GM12878 (cell line): ENCODE results near the gene RNPS1. TPM values are rescaled to one million over a fixed set of nuclear protein-coding genes. Genes with fewer than 3 reads are reported as not detected.

Experiments used
- ATAC-seq: fragments of 200-7000 bp; cut with Tn5 transposase; 3 replicates; pipeline ENCODE4 v1.9.1; 2020; ENCODE audit warnings: mild to moderate bottlenecking, moderate library complexity
- BruUV-seq: library from RNA; stranded (reverse); fragments of 400-500 nt; replicated peaks from 2 replicates; lab custom pipeline; 2021; lab: Mats Ljungman, UMichigan
- CTCF ChIA-PET: fragments of 300-600 bp; sonication (Branson Sonifier 250); formaldehyde crosslinking; extraction: SDS; loops from one replicate; lab custom pipeline; 2021; ENCODE audit warnings: inconsistent platforms; lab: Yijun Ruan, JAX
- POLR2A ChIA-PET: fragments of 350-600 bp; formaldehyde crosslinking; extraction: SDS; loops from one replicate; lab custom pipeline; 2021; ENCODE audit warnings: inconsistent platforms; lab: Charles Lee
- RAD21 ChIA-PET: fragments of 300-600 bp; sonication (Branson Sonifier 250); formaldehyde crosslinking; loops from one replicate; lab custom pipeline; 2023; ENCODE audit warnings: antibody characterized with exemption; ENCODE audit not compliant: unreplicated experiment; lab: Charles Lee
- SMC1A ChIA-PET: fragments of 300-600 bp; sonication (Branson Sonifier 250); formaldehyde crosslinking; loops from one replicate; lab custom pipeline; 2023; ENCODE audit not compliant: unreplicated experiment, uncharacterized antibody; lab: Charles Lee
- DNase-seq: peaks from one replicate; pipeline ENCODE4 v3.0.0-alpha.2; 2011; ENCODE audit warnings: low read depth, low spot score
- FAIRE-seq: peaks from 3 replicates; lab custom pipeline; 2011; peaks lifted over from hg19 to GRCh38; lab: Jason Lieb, UNC
- H2AFZ ChIP-seq: 2 replicates; pipeline ENCODE4 v1.6.0; 2011; ENCODE audit warnings: low read depth, low read length, control low read depth; ENCODE audit not compliant: control insufficient read depth
- H3K27ac ChIP-seq: 2 replicates; pipeline ENCODE4 v1.5.1; 2011; ENCODE audit warnings: control low read depth; ENCODE audit not compliant: control insufficient read depth, insufficient read depth
- H3K27me3 ChIP-seq, 2 experiments: replicated peaks in 1 of 2; 2 replicates each; pipeline versions ENCODE4 v1.6.0 to v1.6.1; 2011; ENCODE audit warnings: low read length in 1 of 2; ENCODE audit not compliant: control insufficient read depth in 2 of 2, insufficient read depth in 2 of 2
- H3K36me3 ChIP-seq, 2 experiments: 2 replicates each; pipeline ENCODE4 v1.5.1; 2011; ENCODE audit warnings: low read length in 1 of 2; ENCODE audit not compliant: control insufficient read depth in 2 of 2, insufficient read depth in 2 of 2
- H3K4me1 ChIP-seq: 2 replicates; pipeline ENCODE4 v1.6.1; 2011; ENCODE audit warnings: mild to moderate bottlenecking, low read length, moderate library complexity, mixed read lengths; ENCODE audit not compliant: control insufficient read depth, insufficient read depth
- H3K4me2 ChIP-seq: 2 replicates; pipeline ENCODE4 v1.6.0; 2011; ENCODE audit warnings: control low read depth; ENCODE audit not compliant: control insufficient read depth, insufficient read depth
- H3K4me3 ChIP-seq: fragments of 200-600 bp; sonication (generic); 2 replicates; pipeline ENCODE4 v1.5.1; 2016
- H3K79me2 ChIP-seq: 2 replicates; pipeline ENCODE4 v1.6.0; 2011; ENCODE audit warnings: low read length; ENCODE audit not compliant: control insufficient read depth, insufficient read depth
- H3K9ac ChIP-seq: 2 replicates; pipeline ENCODE4 v1.8.0; 2011; ENCODE audit warnings: low read length, control low read depth, mixed read lengths; ENCODE audit not compliant: control insufficient read depth, insufficient read depth
- H3K9me3 ChIP-seq: replicated peaks from 3 replicates; pipeline ENCODE4 v1.5.1; 2011; ENCODE audit warnings: mild to moderate bottlenecking, low read length; ENCODE audit not compliant: control insufficient read depth, insufficient read depth
- H4K20me1 ChIP-seq: 2 replicates; pipeline ENCODE4 v1.6.0; 2011; ENCODE audit not compliant: control insufficient read depth, insufficient read depth
- IRF4 ChIP-seq: IDR thresholded peaks from 2 replicates; pipeline ENCODE4 v1.6.1; 2011; ENCODE audit warnings: low read depth, low read length
- IRF5 ChIP-seq: fragments of 450-650 bp; IDR thresholded peaks from 2 replicates; pipeline ENCODE4 v1.6.1; 2017; ENCODE audit warnings: borderline replicate concordance
- POLR2A ChIP-seq: IDR thresholded peaks from 2 replicates; pipeline ENCODE4 v1.6.1; 2011; ENCODE audit warnings: low read depth, mild to moderate bottlenecking, low read length
- POLR2AphosphoS5 ChIP-seq: IDR thresholded peaks from 2 replicates; pipeline ENCODE4 v1.6.1; 2011; ENCODE audit warnings: mild to moderate bottlenecking, low read length, inconsistent platforms
- ZNF592 ChIP-seq: fragments of 450-650 bp; IDR thresholded peaks from 2 replicates; pipeline ENCODE4 v1.6.1; 2017; ENCODE audit warnings: mild to moderate bottlenecking, moderate library complexity
- WGBS: methylation state at CpG from one replicate; pipeline ENCODE4 v1.1.6; 2016; ENCODE audit warnings: low lambda C conversion rate; ENCODE audit not compliant: insufficient replicate concordance, insufficient coverage; ENCODE audit errors: missing lambda C conversion rate; 5-methylcytosine and 5-hydroxymethylcytosine counted together
- in situ Hi-C: fragments of 300-500 bp; cut with MboI; formaldehyde crosslinking; loops from 9 replicates; pipeline ENCODE4 v1.14.3; 2018; ENCODE audit warnings: mixed read lengths
- intact Hi-C: fragments of 100-400 bp; cut with micrococcal nuclease; formaldehyde crosslinking; loops from one replicate; pipeline ENCODE4 v1.14.2; 2022; ENCODE audit not compliant: unreplicated experiment
- polyA plus RNA-seq, 11 experiments: library from polyadenylated mRNA; depleted of rRNA in 4 of 11; unstranded in 6 of 11; stranded (reverse) in 5 of 11; fragments of >200 nt; fragmentation: Nextera tagmentation in 4 of 11; fragmentation: Illumina TruSeq in 1 of 11; extraction: Ambion mirVana in 4 of 11; extraction: Trizol in 1 of 11; gene quantifications; 1 replicate in 1 of 11; 2 replicates in 10 of 11; pipeline versions ENCODE4 v1.2.1 to v1.2.3, GENCODE V29; 2011 to 2016; ENCODE audit warnings: inconsistent platforms in 2 of 11, missing spikeins in 2 of 11, low read depth in 1 of 11
- total RNA-seq, 4 experiments: library from RNA; depleted of rRNA in 3 of 4; stranded (reverse); fragments of >200 nt in 3 of 4; fragmentation: Illumina TruSeq in 1 of 4; extraction: Trizol in 1 of 4; gene quantifications; 2 replicates each; pipeline versions ENCODE4 v1.2.1 to v1.2.3, GENCODE V29; 2013 to 2021
- TF ChIP-seq, protein P1 (sequence below): IDR thresholded peaks from 2 replicates; pipeline ENCODE4 v1.6.1; 2012; ENCODE audit warnings: low read depth, low read length, improper control_type of control experiment

The RNPS1 gene
- total and polyA plus RNA-seq, 10 of the 15 experiments (the other 5 are each of a cell fraction or from before 2014, with no cell fraction given): 38.2 to 359 (median 188) TPM

GRCh38 chr16:2233046-2233775 is 34.7 kb downstream of the RNPS1 start:
- RAD21 ChIA-PET: no interaction called here
- SMC1A ChIA-PET: no interaction called here
- no peaks in the 10 kb centered on the region for H3K9me3 ChIP-seq
- POLR2A ChIA-PET: no interaction called here
- no peak overlapping the region for H2AFZ ChIP-seq
- no peaks in the 10 kb centered on the region for H3K27me3 ChIP-seq
- no peak overlapping the region for H3K4me3 ChIP-seq
- H3K9ac ChIP-seq: no peak overlapping the region
- H3K79me2 ChIP-seq: no peaks in the 10 kb centered on the region
- H3K36me3 ChIP-seq: peaks cover 4 to 46% of the 10 kb centered on the region in 2 experiments; a peak in 3 of 4 replicates
- CTCF ChIA-PET: no interaction called here
- in situ Hi-C loops: no loop called here
- H3K4me2 ChIP-seq: no peak overlapping the region
- TF ChIP-seq POLR2AphosphoS5: 0 out of 2 replicates have a peak, but pooled peaks have one; percentile 16
- TF ChIP-seq POLR2A: peak; percentile 26; the same call in 1 of the 2 replicates
- TF ChIP-seq, protein P1, sequence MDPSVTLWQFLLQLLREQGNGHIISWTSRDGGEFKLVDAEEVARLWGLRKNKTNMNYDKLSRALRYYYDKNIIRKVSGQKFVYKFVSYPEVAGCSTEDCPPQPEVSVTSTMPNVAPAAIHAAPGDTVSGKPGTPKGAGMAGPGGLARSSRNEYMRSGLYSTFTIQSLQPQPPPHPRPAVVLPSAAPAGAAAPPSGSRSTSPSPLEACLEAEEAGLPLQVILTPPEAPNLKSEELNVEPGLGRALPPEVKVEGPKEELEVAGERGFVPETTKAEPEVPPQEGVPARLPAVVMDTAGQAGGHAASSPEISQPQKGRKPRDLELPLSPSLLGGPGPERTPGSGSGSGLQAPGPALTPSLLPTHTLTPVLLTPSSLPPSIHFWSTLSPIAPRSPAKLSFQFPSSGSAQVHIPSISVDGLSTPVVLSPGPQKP: no peak
- no peak; the same call in 2 of the 3 replicates for ATAC-seq
- no TSS peak for BruUV-seq
- DNase-seq: no peak
- FAIRE-seq: no peak
- H3K27ac ChIP-seq: no peak overlapping the region
- intact Hi-C loops: no loop called here
- no peaks in the 10 kb centered on the region for H4K20me1 ChIP-seq
- no peaks in the 10 kb centered on the region for H3K4me1 ChIP-seq
- WGBS: 97% methylated on average over 28 of the region's 28 CpGs

DNA sequence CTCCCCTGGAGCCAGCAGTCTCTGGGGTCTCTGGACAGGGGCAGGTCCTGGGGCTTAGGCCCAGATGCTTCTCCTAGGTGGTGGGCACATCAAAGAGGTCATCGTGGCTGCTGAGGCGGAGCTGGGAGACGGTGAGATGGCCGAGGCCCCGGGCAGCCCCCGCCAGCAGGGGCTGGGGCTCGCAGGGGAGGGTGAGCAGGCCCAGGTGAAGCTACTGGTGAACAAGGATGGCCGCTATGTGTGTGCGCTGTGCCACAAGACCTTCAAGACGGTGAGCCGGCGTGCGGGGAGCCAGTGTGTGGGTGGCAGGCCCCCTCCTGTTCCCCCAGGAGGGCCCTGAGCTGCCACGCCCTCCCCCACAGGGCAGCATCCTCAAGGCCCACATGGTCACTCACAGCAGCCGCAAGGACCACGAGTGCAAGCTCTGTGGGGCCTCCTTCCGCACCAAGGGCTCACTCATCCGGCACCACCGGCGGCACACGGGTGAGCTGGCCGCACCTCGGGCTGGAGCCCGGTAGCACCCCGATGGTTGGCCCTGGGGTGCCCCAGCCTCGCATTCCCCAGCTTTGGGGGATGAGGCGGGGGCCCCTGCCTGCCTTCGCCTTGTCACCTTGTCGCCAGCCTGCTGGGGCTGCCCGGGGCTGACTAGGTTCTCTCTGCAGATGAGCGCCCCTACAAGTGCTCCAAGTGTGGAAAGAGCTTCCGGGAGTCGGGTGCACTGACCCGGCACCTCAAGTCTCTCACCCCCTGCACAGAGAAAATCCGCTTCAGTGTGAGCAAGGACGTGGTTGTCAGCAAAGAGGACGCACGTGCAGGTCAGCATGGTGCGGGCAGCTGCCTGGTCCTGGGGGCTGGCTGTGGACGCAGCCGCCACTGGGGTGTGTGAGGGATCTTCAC is 35.6 kb downstream of the RNPS1 start:
- H3K4me3 ChIP-seq: no peak overlapping the region
- ChIA-PET SMC1A (no interaction called here), RAD21 (no interaction called here), POLR2A (no interaction called here), CTCF (no interaction called here)
- ATAC-seq: no peak
- 94% methylated on average over 36 of the region's 41 CpGs for WGBS
- no peaks in the 10 kb centered on the region; the same call in 1 of the 2 replicates for H3K79me2 ChIP-seq
- H3K36me3 ChIP-seq: peaks cover 4 to 46% of the 10 kb centered on the region in 2 experiments; a peak in 3 of 4 replicates
- H3K27ac ChIP-seq: no peak overlapping the region
- in situ Hi-C loops (no loop called here), intact Hi-C loops (no loop called here)
- no peaks in the 10 kb centered on the region for H3K4me1 ChIP-seq
- no peaks in the 10 kb centered on the region for H3K27me3 ChIP-seq
- H4K20me1 ChIP-seq: no peaks in the 10 kb centered on the region
- H2AFZ ChIP-seq: no peak overlapping the region
- H3K4me2 ChIP-seq: no peak overlapping the region
- FAIRE-seq: no peak
- DNase-seq: no peak
- BruUV-seq: no TSS peak
- H3K9ac ChIP-seq: no peak overlapping the region
- no peaks in the 10 kb centered on the region for H3K9me3 ChIP-seq
- TF ChIP-seq ZNF592 (no peak), IRF4 (no peak), IRF5 (no peak)
